ENCODE results near the gene OR2T27.
"Not testable (repeated sequence)": the region's sequence is repeated elsewhere in the genome, so short reads cannot be mapped to it uniquely, and the experiment has no call there.

DNA sequence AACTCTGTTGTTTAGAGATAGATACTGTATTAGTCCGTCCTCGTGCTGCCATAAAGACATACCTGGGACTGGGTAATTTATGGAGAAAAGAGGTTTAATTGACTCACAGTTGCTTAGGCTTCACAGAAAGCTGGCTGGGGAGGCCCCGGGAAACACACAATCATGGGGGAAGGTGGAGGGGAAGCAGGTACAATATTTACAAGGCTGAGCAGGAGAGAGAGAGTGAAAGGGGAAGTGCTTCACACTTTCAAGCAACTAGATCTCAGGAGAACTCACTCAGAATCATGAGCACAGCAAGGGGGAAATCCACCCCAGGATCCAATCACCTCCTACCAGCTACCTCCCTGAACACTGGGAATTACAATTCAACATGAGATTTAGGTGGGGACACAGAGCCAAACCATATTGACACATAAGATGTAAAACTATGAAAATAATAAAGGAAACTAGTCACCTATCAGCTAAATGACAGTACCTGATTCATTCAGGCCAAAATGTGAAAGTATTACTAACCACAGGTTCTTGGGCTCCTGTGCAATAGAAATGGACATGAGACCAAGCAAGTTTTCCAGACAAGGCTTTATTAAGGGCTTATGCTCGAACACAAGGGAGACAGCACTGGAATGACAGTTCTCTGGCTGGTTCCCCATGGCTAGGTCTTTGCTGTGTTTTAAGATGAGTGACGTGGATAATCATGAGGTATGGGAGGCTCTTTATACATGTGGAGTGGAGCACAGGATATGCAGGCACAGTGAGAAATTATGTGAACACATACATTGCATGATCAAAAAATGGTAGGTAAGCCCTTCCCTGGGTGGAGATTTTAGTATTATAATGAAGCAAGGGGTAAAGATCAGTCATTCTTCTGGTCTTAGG is 8.4 kb upstream of the OR2T27 start:
- TF ChIP-seq POLR2A (IDR thresholded peaks at IDR 0.05), result not testable (repeated sequence)
- TF ChIP-seq, protein P1, sequence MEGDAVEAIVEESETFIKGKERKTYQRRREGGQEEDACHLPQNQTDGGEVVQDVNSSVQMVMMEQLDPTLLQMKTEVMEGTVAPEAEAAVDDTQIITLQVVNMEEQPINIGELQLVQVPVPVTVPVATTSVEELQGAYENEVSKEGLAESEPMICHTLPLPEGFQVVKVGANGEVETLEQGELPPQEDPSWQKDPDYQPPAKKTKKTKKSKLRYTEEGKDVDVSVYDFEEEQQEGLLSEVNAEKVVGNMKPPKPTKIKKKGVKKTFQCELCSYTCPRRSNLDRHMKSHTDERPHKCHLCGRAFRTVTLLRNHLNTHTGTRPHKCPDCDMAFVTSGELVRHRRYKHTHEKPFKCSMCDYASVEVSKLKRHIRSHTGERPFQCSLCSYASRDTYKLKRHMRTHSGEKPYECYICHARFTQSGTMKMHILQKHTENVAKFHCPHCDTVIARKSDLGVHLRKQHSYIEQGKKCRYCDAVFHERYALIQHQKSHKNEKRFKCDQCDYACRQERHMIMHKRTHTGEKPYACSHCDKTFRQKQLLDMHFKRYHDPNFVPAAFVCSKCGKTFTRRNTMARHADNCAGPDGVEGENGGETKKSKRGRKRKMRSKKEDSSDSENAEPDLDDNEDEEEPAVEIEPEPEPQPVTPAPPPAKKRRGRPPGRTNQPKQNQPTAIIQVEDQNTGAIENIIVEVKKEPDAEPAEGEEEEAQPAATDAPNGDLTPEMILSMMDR (IDR thresholded peaks at IDR 0.05), result not testable (repeated sequence)

Measured in stomach (tissue), 4 donors.